H9 (cell line): Measurements from ENCODE around the gene TMC3. TPM values are rescaled to one million over a fixed set of nuclear protein-coding genes. Genes with fewer than 3 reads are reported as not detected.

Source experiments
- DNase-seq: peaks from one replicate; pipeline ENCODE4 v3.0.0-alpha.2; 2017
- H2AFZ ChIP-seq: one replicate; pipeline ENCODE4 v1.6.1; 2013; ENCODE audit warnings: mild to moderate bottlenecking, low read length, control low read depth, moderate library complexity
- H2AK5ac ChIP-seq: 2 replicates; pipeline ENCODE4 v1.6.1; 2013; ENCODE audit warnings: low read length, control low read depth, mixed read lengths; ENCODE audit not compliant: insufficient read length
- H2BK120ac ChIP-seq: one replicate; pipeline ENCODE4 v1.6.1; 2013; ENCODE audit warnings: low read depth, mild to moderate bottlenecking, low read length, control low read depth, inconsistent platforms; ENCODE audit not compliant: poor library complexity, severe bottlenecking
- H2BK12ac ChIP-seq: 2 replicates; pipeline ENCODE4 v1.6.1; 2013; ENCODE audit warnings: low read length, control low read depth, mixed read lengths, low read depth; ENCODE audit not compliant: insufficient read length
- H2BK15ac ChIP-seq: 2 replicates; pipeline ENCODE4 v1.6.1; 2013; ENCODE audit warnings: low read depth, low read length, control low read depth
- H2BK20ac ChIP-seq: one replicate; pipeline ENCODE4 v1.6.1; 2013; ENCODE audit warnings: low read depth, mild to moderate bottlenecking, low read length, control low read depth, inconsistent platforms; ENCODE audit not compliant: poor library complexity, severe bottlenecking
- H2BK5ac ChIP-seq: 2 replicates; pipeline ENCODE4 v1.6.1; 2013; ENCODE audit warnings: low read length, control low read depth, mixed read lengths; ENCODE audit not compliant: insufficient read length
- H3K14ac ChIP-seq: 2 replicates; pipeline ENCODE4 v1.6.1; 2013; ENCODE audit warnings: low read length, control low read depth; ENCODE audit not compliant: insufficient read depth
- H3K18ac ChIP-seq: 2 replicates; pipeline ENCODE4 v1.6.1; 2013; ENCODE audit warnings: low read depth, mild to moderate bottlenecking, mixed read lengths, low read length, control low read depth; ENCODE audit not compliant: insufficient read length
- H3K23ac ChIP-seq: 2 replicates; pipeline ENCODE4 v1.6.1; 2013; ENCODE audit warnings: low read length, control low read depth, mixed read lengths, low read depth; ENCODE audit not compliant: insufficient read length
- H3K23me2 ChIP-seq: 2 replicates; pipeline ENCODE4 v1.6.1; 2013; ENCODE audit warnings: low read depth, mild to moderate bottlenecking, mixed read lengths, low read length, control low read depth; ENCODE audit not compliant: insufficient read length, poor library complexity, severe bottlenecking
- H3K27ac ChIP-seq: 2 replicates; pipeline ENCODE4 v1.5.1; 2013; ENCODE audit warnings: low read length, control low read depth, mixed read lengths, low read depth; ENCODE audit not compliant: insufficient read length
- H3K27me3 ChIP-seq: 2 replicates; pipeline ENCODE4 v1.6.1; 2013; ENCODE audit warnings: low read length, control low read depth, inconsistent platforms; ENCODE audit not compliant: insufficient read depth
- H3K4ac ChIP-seq: 2 replicates; pipeline ENCODE4 v1.6.1; 2013; ENCODE audit warnings: low read depth, mild to moderate bottlenecking, control low read depth, inconsistent platforms, low read length, moderate library complexity
- H3K4me1 ChIP-seq: 2 replicates; pipeline ENCODE4 v1.6.1; 2013; ENCODE audit warnings: low read length, control low read depth, inconsistent platforms; ENCODE audit not compliant: insufficient read depth
- H3K4me2 ChIP-seq: 2 replicates; pipeline ENCODE4 v1.6.1; 2013; ENCODE audit warnings: low read length, control low read depth, mixed read lengths; ENCODE audit not compliant: insufficient read length, insufficient read depth
- H3K56ac ChIP-seq: 2 replicates; pipeline ENCODE4 v1.6.1; 2013; ENCODE audit warnings: low read depth, mild to moderate bottlenecking, mixed read lengths, low read length, control low read depth; ENCODE audit not compliant: insufficient read length
- H3K79me1 ChIP-seq: 2 replicates; pipeline ENCODE4 v1.6.1; 2013; ENCODE audit warnings: low read depth, mild to moderate bottlenecking, moderate library complexity, low read length, control low read depth, inconsistent platforms; ENCODE audit not compliant: insufficient read depth, poor library complexity, severe bottlenecking
- H3K79me2 ChIP-seq: 2 replicates; pipeline ENCODE4 v1.6.1; 2013; ENCODE audit warnings: low read length, control low read depth, inconsistent platforms; ENCODE audit not compliant: insufficient read depth
- H3K9ac ChIP-seq: 2 replicates; pipeline ENCODE4 v1.6.1; 2013; ENCODE audit warnings: low read length, control low read depth, mixed read lengths; ENCODE audit not compliant: insufficient read length; ENCODE audit errors: extremely low read depth
- H3K9me3 ChIP-seq: one replicate; pipeline ENCODE4 v1.6.1; 2013; ENCODE audit warnings: low read depth, low read length, inconsistent platforms; ENCODE audit not compliant: control insufficient read depth
- H3T11ph ChIP-seq: one replicate; pipeline ENCODE4 v1.6.1; 2013; ENCODE audit warnings: mild to moderate bottlenecking, low read length, control low read depth, inconsistent platforms
- H4K20me1 ChIP-seq: one replicate; pipeline ENCODE4 v1.6.1; 2013; ENCODE audit not compliant: control insufficient read depth, insufficient read length, insufficient read depth
- H4K5ac ChIP-seq: 2 replicates; pipeline ENCODE4 v1.6.1; 2013; ENCODE audit warnings: low read depth, mild to moderate bottlenecking, mixed read lengths, low read length, control low read depth; ENCODE audit not compliant: insufficient read length
- H4K8ac ChIP-seq: replicated peaks from 2 replicates; pipeline ENCODE4 v1.6.1; 2013; ENCODE audit warnings: low read length, control low read depth, mixed read lengths, low read depth; ENCODE audit not compliant: insufficient read length
- H4K91ac ChIP-seq: 2 replicates; pipeline ENCODE4 v1.6.1; 2013; ENCODE audit warnings: low read depth, mild to moderate bottlenecking, moderate library complexity, mixed read lengths, low read length, control low read depth; ENCODE audit not compliant: insufficient read length
- H3K27ac Mint-ChIP-seq, 3 experiments: 2 replicates in 2 of 3; 3 replicates in 1 of 3; pipeline ENCODE4 v1.8.0; 2020 to 2021; ENCODE audit warnings: mixed read lengths in 3 of 3, mild to moderate bottlenecking in 1 of 3, moderate library complexity in 1 of 3
- H3K27me3 Mint-ChIP-seq: 2 replicates; pipeline ENCODE4 v1.8.0; 2021; ENCODE audit warnings: low read depth, mild to moderate bottlenecking, moderate library complexity, mixed read lengths
- H3K36me3 Mint-ChIP-seq, 3 experiments: 2 replicates in 2 of 3; 3 replicates in 1 of 3; pipeline ENCODE4 v1.8.0; 2020 to 2021; ENCODE audit warnings: low read depth in 3 of 3, mixed read lengths in 3 of 3; ENCODE audit not compliant: insufficient read depth in 1 of 3
- H3K4me1 Mint-ChIP-seq, 2 experiments: 2 replicates each; pipeline ENCODE4 v1.8.0; 2020; ENCODE audit warnings: mixed read lengths in 2 of 2
- H3K4me3 Mint-ChIP-seq, 2 experiments: 2 replicates in 1 of 2; 3 replicates in 1 of 2; pipeline ENCODE4 v1.8.0; 2020 to 2021; ENCODE audit warnings: mild to moderate bottlenecking in 2 of 2, mixed read lengths in 2 of 2, moderate library complexity in 1 of 2
- H3K9me3 Mint-ChIP-seq, 2 experiments: 2 replicates in 1 of 2; 3 replicates in 1 of 2; pipeline ENCODE4 v1.8.0; 2020; ENCODE audit warnings: mild to moderate bottlenecking in 2 of 2, mixed read lengths in 2 of 2, moderate library complexity in 1 of 2
- WGBS: extraction: QIAGEN DNeasy Blood & Tissue Kit; methylation state at CpG from one replicate; pipeline ENCODE4 v1.1.7; 2013; ENCODE audit warnings: missing lambda C conversion rate, low lambda C conversion rate, mixed read lengths; ENCODE audit not compliant: insufficient read length; ENCODE audit errors: extremely low coverage; 5-methylcytosine and 5-hydroxymethylcytosine counted together
- total RNA-seq: library from RNA; stranded (reverse); gene quantifications from 2 replicates; pipeline ENCODE4 v1.2.1, GENCODE V29; 2021
- TF ChIP-seq, protein P1 (sequence below): fragments of 200-600 bp; sonication (generic); conservative IDR thresholded peaks from 3 replicates; pipeline ENCODE4 v1.8.0; 2021; ENCODE audit warnings: antibody characterized with exemption, mild to moderate bottlenecking

Gene TMC3
- total RNA-seq, 1 experiment from 2014 or later: not detected

DNA sequence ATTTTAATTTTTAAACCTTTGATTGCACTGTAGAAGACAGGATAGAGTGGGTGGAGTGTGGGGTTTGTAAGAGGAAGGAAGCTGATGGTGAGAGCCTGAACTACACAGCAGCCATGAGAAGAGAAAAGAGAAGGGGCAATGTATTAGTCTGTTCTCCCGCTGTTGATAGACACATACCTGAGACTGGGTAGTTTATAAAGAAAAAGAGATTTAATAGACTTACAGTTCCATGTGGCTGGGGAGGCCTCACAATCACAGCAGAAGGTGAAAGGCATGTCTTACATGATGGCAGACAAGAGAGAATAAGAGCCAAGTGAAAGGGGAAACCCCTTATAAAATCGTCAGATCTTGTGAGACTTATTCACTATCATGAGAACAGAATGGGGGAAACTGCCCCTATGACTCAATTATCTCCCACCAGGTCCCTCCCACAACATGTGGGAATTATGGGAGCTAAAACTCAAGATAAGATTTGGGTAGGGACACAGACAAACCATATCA is 87.3 kb downstream of the TMC3 start:
- Mint-ChIP-seq H3K27me3 (peaks cover 6% of the 10 kb centered on the region), H3K9me3 (no peaks in the 10 kb centered on the region), H3K4me3 (no peak overlapping the region), H3K27ac (no peak overlapping the region), H3K36me3 (no peaks in the 10 kb centered on the region), H3K4me1 (0 out of 4 replicates have a peak, but pooled peaks cover 0 to 2% of the 10 kb centered on the region in 2 experiments)
- Histone ChIP-seq H3K14ac (no peak overlapping the region), H4K20me1 (no peaks in the 10 kb centered on the region), H3T11ph (no peak overlapping the region), H3K27ac (no peak overlapping the region), H4K8ac (no peak overlapping the region), H2BK15ac (no peak overlapping the region), H3K79me2 (no peaks in the 10 kb centered on the region), H3K4me1 (no peaks in the 10 kb centered on the region), H3K4ac (no peak overlapping the region), H4K5ac (no peak overlapping the region), H3K23me2 (no peaks in the 10 kb centered on the region), H2BK20ac (no peak overlapping the region), H3K9ac (no peak overlapping the region), H2BK5ac (no peak overlapping the region), H4K91ac (no peak overlapping the region), H2AFZ (no peak overlapping the region), H3K27me3 (no peaks in the 10 kb centered on the region), H3K56ac (no peak overlapping the region), H3K79me1 (no peaks in the 10 kb centered on the region), H2AK5ac (no peak overlapping the region), H3K23ac (no peak overlapping the region), H3K18ac (no peak overlapping the region), H2BK12ac (no peak overlapping the region), H2BK120ac (no peak overlapping the region), H3K9me3 (no peaks in the 10 kb centered on the region), H3K4me2 (no peak overlapping the region)
- TF ChIP-seq, protein P1, sequence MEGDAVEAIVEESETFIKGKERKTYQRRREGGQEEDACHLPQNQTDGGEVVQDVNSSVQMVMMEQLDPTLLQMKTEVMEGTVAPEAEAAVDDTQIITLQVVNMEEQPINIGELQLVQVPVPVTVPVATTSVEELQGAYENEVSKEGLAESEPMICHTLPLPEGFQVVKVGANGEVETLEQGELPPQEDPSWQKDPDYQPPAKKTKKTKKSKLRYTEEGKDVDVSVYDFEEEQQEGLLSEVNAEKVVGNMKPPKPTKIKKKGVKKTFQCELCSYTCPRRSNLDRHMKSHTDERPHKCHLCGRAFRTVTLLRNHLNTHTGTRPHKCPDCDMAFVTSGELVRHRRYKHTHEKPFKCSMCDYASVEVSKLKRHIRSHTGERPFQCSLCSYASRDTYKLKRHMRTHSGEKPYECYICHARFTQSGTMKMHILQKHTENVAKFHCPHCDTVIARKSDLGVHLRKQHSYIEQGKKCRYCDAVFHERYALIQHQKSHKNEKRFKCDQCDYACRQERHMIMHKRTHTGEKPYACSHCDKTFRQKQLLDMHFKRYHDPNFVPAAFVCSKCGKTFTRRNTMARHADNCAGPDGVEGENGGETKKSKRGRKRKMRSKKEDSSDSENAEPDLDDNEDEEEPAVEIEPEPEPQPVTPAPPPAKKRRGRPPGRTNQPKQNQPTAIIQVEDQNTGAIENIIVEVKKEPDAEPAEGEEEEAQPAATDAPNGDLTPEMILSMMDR: no peak
- WGBS: no CpG with 5 or more reads among the region's 2 CpGs
- no peak for DNase-seq
